Neutrophil (primary cell): ENCODE data around the gene GALNTL6.

ENCODE experiments used
- H3K27ac ChIP-seq: fragments of 200-600 bp; sonication (generic); 2 replicates; pipeline ENCODE4 v1.5.1; 2016; ENCODE audit warnings: mild to moderate bottlenecking, moderate library complexity
- H3K27me3 ChIP-seq: fragments of 200-600 bp; sonication (generic); 2 replicates; pipeline ENCODE4 v1.6.0; 2016; ENCODE audit warnings: mild to moderate bottlenecking
- H3K36me3 ChIP-seq: fragments of 200-600 bp; sonication (generic); 2 replicates; pipeline ENCODE4 v1.5.1; 2017
- H3K4me1 ChIP-seq, 2 experiments: fragments of 200-600 bp in 1 of 2; sonication (generic) in 1 of 2; 1 replicate in 1 of 2; 2 replicates in 1 of 2; pipeline versions ENCODE4 v1.5.1 to v1.6.1; 2013 to 2016; ENCODE audit warnings: low read depth in 1 of 2, low read length in 1 of 2, mild to moderate bottlenecking in 1 of 2, moderate library complexity in 1 of 2; ENCODE audit not compliant: control insufficient read depth in 1 of 2, insufficient read depth in 1 of 2
- H3K4me3 ChIP-seq, 2 experiments: fragments of 200-600 bp in 1 of 2; sonication (generic) in 1 of 2; 1 replicate in 1 of 2; 2 replicates in 1 of 2; pipeline ENCODE4 v1.5.1; 2013 to 2016; ENCODE audit warnings: low read depth in 1 of 2, low read length in 1 of 2, mild to moderate bottlenecking in 1 of 2, moderate library complexity in 1 of 2
- H3K9me3 ChIP-seq: fragments of 200-600 bp; sonication (generic); 2 replicates; pipeline ENCODE4 v1.5.1; 2016
- TF ChIP-seq, protein P1 (sequence below): fragments of 200-600 bp; sonication (generic); IDR thresholded peaks from 2 replicates; pipeline ENCODE4 v1.5.1; 2016; ENCODE audit warnings: antibody characterized with exemption

Gene GALNTL6

DNA sequence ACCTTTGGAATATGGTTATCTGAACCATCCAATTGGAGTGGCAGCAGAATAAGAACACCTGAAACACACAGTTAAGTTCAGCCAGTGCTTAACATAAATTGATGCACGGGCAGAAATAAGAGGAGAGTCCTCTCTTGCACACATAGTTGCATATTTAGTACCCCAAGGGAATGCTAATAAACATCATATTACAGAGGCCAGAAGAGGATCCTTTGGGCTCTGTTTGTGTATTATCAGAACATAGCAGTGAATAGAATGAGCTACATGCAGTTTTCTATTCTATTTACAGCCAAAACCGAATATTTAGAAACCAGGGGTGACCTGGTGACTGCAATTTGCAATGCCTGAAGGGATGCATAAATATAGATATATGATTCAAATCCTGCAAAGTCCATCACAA lies 1054.6 kb downstream of the GALNTL6 start:
- no peaks in the 10 kb centered on the region for H3K4me1 ChIP-seq
- H3K27ac ChIP-seq = no peak overlapping the region
- H3K9me3 ChIP-seq = no peaks in the 10 kb centered on the region
- H3K36me3 ChIP-seq = no peaks in the 10 kb centered on the region
- H3K4me3 ChIP-seq = no peak overlapping the region
- TF ChIP-seq, protein P1, sequence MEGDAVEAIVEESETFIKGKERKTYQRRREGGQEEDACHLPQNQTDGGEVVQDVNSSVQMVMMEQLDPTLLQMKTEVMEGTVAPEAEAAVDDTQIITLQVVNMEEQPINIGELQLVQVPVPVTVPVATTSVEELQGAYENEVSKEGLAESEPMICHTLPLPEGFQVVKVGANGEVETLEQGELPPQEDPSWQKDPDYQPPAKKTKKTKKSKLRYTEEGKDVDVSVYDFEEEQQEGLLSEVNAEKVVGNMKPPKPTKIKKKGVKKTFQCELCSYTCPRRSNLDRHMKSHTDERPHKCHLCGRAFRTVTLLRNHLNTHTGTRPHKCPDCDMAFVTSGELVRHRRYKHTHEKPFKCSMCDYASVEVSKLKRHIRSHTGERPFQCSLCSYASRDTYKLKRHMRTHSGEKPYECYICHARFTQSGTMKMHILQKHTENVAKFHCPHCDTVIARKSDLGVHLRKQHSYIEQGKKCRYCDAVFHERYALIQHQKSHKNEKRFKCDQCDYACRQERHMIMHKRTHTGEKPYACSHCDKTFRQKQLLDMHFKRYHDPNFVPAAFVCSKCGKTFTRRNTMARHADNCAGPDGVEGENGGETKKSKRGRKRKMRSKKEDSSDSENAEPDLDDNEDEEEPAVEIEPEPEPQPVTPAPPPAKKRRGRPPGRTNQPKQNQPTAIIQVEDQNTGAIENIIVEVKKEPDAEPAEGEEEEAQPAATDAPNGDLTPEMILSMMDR = no peak
- no peaks in the 10 kb centered on the region for H3K27me3 ChIP-seq

DNA sequence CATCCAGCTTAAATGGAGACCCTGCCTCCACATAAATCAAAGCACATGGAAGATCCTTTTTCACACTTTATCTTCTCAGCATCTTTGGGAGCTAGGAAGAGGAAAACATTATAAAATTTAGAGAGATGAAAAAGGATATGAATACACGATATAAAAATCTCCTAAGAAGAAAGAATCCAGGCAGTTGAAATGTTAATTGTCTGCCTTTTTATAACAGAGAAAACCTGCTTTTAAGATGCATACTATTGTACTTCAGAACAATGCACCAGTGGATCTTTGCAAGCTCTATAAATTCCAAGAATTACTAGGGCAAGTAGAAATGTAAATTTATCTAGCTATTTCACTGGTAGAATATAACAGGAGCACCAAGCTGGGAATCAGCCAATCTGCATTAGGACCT lies 1055.1 kb downstream of the GALNTL6 start:
- H3K4me3 ChIP-seq = no peak overlapping the region
- no peaks in the 10 kb centered on the region for H3K4me1 ChIP-seq
- no peak overlapping the region for H3K27ac ChIP-seq
- TF ChIP-seq, protein P1 = no peak
- no peaks in the 10 kb centered on the region for H3K9me3 ChIP-seq
- H3K27me3 ChIP-seq = no peaks in the 10 kb centered on the region
- H3K36me3 ChIP-seq = no peaks in the 10 kb centered on the region

DNA sequence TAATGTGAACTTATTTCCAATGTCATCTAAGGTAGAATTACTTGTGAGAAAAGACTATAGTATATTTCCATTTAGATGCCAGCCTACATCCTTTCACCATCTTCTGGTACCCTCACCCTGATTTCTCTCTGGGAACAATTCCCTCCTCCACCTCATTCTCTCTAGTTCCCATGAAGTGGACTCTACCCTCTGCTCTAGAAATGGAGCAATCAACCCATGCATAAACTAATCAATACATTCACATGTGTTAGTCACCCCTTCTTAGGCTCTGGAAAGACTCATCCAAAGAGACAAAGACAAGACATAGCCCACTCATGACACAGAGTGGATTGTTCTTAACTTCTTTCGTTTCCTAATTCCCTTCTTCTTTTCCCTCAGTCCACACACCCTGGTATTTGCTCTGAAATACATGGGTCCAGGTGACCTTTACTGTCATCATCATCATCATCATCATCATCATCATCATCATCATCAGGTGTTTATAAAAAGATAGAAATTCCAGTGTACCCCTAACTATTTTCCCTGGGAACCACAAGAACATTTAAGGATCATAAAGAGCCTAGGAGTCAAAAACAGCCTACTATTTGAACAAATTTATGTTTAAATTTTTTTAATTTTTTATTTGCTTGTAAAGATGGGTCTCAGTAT lies 1056.5 kb downstream of the GALNTL6 start:
- Histone ChIP-seq H3K9me3 (no peaks in the 10 kb centered on the region), H3K27me3 (no peaks in the 10 kb centered on the region), H3K27ac (no peak overlapping the region), H3K4me1 (no peaks in the 10 kb centered on the region), H3K36me3 (no peaks in the 10 kb centered on the region), H3K4me3 (no peak overlapping the region)
- TF ChIP-seq, protein P1 = no peak

DNA sequence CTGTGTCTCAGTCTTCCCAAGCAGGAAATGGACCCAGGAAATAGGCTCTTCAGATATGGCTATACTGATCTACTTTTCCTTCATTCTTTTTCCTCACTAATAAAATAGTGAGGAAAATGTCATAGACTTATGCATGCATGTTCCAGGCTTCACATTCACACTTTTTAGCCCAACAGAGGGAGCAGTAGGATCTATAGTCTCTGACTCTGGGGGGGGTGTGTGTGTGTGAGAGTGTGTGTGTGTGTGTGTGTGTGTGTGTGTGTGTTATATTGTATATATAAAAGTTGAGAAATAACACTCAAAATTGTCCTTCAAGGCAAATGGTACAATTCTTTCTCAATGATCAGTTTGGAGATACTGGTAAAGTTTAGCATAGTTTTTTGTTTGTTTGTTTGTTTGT lies 1058.2 kb downstream of the GALNTL6 start:
- Histone ChIP-seq H3K4me3 (no peak overlapping the region), H3K4me1 (no peaks in the 10 kb centered on the region), H3K27me3 (no peaks in the 10 kb centered on the region), H3K9me3 (no peaks in the 10 kb centered on the region), H3K27ac (no peak overlapping the region), H3K36me3 (no peaks in the 10 kb centered on the region)
- TF ChIP-seq, protein P1 = no peak

DNA sequence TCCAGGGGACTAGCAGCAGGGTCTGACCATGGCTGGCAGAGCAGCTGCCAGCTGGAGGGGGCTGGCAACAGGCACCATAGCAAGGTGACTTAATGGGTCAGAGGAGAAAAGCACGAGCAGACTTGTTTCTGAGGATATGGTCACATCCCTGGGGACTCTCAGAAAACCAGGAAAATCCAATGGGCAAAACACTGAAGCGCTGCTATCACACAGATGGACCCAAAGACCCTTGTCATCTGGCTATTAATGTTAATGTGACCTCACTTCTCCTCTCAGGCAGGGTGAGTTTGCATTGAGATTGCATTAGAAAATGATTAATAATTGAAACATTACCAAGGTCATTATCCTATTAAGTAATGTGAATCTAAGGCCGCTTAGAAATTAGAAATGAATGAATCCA lies 1061.7 kb downstream of the GALNTL6 start:
- TF ChIP-seq, protein P1 = no peak
- H3K4me3 ChIP-seq = no peak overlapping the region
- H3K27ac ChIP-seq = no peak overlapping the region
- no peaks in the 10 kb centered on the region for H3K9me3 ChIP-seq
- H3K36me3 ChIP-seq = no peaks in the 10 kb centered on the region
- no peaks in the 10 kb centered on the region for H3K27me3 ChIP-seq
- no peaks in the 10 kb centered on the region for H3K4me1 ChIP-seq
